Astrocyte of the spinal cord (primary cell): ENCODE data around the gene ATP10D.

Experiments used
- DNase-seq: peaks from one replicate; pipeline ENCODE4 v3.0.0; 2011; ENCODE audit warnings: low read depth, low spot score
- H3K4me3 ChIP-seq: 2 replicates; pipeline ENCODE4 v1.5.1; 2011; ENCODE audit warnings: low read depth, mild to moderate bottlenecking, low read length, moderate library complexity
- CTCF ChIP-seq: IDR thresholded peaks from 2 replicates; pipeline ENCODE4 v1.5.1; 2012; ENCODE audit warnings: low read depth, mild to moderate bottlenecking, low read length, inconsistent platforms
- in situ Hi-C: cut with HindIII; loops from 2 replicates; pipeline ENCODE4 v1.10.0; 2017; ENCODE audit warnings: low sequenced_read_pairs

ATP10D gene

GRCh38 chr4:47532658-47533057 is 47.6 kb downstream of the ATP10D start:
- no peak overlapping the region for H3K4me3 ChIP-seq
- no peak for TF ChIP-seq CTCF
- no peak for DNase-seq
- in situ Hi-C loops = no loop called here

- peak; percentile 29 for DNase-seq
- TF ChIP-seq CTCF = no peak
- H3K4me3 ChIP-seq = no peak overlapping the region
- in situ Hi-C loops = no loop called here
Measured at GRCh38 chr4:47533689-47534347, 48.7 kb downstream of the ATP10D start.

GRCh38 chr4:47534772-47535171 is 49.7 kb downstream of the ATP10D start:
- TF ChIP-seq CTCF = no peak
- no peak for DNase-seq
- H3K4me3 ChIP-seq = no peak overlapping the region
- in situ Hi-C loops = no loop called here

GRCh38 chr4:47535567-47536147 is 50.6 kb downstream of the ATP10D start:
- no peak for TF ChIP-seq CTCF
- no peak overlapping the region for H3K4me3 ChIP-seq
- in situ Hi-C loops = no loop called here
- DNase-seq = no peak

GRCh38 chr4:47536966-47537365 is 51.9 kb downstream of the ATP10D start:
- no peak overlapping the region for H3K4me3 ChIP-seq
- TF ChIP-seq CTCF = no peak
- DNase-seq = no peak
- in situ Hi-C loops = no loop called here

- TF ChIP-seq CTCF = no peak
- H3K4me3 ChIP-seq = no peak overlapping the region
- in situ Hi-C loops = no loop called here
- peak; percentile 16 for DNase-seq
Measured at GRCh38 chr4:47538111-47538824, 53.2 kb downstream of the ATP10D start.
